Fibroblast of pulmonary artery (primary cell): ENCODE measurements around the gene VIL1.

Source experiments
- DNase-seq: peaks from one replicate; pipeline ENCODE4 v3.0.0-alpha.2; 2010; ENCODE audit warnings: low read depth
- H3K4me3 ChIP-seq: replicated peaks from 2 replicates; pipeline ENCODE4 v1.5.1; 2011; ENCODE audit warnings: low read depth, mild to moderate bottlenecking, control low read depth, low read length, moderate library complexity
- TF ChIP-seq, protein P1 (sequence below): IDR thresholded peaks from 2 replicates; pipeline ENCODE4 v1.5.1; 2011; ENCODE audit warnings: mild to moderate bottlenecking, control low read depth, low read length, inconsistent platforms; ENCODE audit errors: missing control alignments

The VIL1 gene

DNA sequence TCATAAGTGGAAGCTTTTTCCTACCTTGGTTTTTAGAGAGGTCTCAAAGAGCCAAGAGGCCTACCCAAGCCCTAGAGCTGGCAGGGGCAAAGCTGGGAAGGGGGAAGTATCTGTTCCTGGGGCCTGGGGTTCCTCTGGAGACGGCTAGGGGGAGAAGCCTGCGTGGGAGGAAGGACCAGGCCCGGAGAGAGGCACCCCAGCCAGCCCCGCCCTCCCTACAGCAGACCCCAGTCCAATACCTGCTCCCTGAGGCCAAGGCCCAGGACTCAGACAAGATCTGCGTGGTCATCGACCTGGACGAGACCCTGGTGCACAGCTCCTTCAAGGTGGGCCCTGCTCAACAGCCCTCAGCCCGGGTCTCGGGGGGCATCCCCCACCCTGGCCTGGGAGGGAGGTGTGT lies 17.0 kb upstream of the VIL1 start:
- TF ChIP-seq, protein P1, sequence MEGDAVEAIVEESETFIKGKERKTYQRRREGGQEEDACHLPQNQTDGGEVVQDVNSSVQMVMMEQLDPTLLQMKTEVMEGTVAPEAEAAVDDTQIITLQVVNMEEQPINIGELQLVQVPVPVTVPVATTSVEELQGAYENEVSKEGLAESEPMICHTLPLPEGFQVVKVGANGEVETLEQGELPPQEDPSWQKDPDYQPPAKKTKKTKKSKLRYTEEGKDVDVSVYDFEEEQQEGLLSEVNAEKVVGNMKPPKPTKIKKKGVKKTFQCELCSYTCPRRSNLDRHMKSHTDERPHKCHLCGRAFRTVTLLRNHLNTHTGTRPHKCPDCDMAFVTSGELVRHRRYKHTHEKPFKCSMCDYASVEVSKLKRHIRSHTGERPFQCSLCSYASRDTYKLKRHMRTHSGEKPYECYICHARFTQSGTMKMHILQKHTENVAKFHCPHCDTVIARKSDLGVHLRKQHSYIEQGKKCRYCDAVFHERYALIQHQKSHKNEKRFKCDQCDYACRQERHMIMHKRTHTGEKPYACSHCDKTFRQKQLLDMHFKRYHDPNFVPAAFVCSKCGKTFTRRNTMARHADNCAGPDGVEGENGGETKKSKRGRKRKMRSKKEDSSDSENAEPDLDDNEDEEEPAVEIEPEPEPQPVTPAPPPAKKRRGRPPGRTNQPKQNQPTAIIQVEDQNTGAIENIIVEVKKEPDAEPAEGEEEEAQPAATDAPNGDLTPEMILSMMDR, result no peak
- no peak for DNase-seq
- peak overlapping the region; percentile 77 for H3K4me3 ChIP-seq

DNA sequence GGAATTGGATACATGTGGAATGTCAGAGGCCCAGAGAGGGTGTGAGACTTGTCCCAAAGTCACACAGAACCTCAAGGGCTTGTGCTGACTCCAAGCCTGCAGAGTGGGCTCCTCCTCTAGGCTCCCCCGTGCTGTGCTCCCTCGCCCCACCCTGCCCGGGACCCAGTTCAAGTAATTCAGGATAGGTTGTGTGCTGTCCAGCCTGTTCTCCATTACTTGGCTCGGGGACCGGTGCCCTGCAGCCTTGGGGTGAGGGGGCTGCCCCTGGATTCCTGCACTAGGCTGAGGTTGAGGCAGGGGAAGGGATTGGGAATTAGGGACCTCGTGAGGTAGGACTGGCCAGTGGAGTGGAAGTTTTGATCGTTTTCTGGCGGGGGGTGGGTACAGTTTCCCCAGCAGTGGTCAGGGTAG lies 16.4 kb upstream of the VIL1 start:
- DNase-seq, result no peak
- no peak overlapping the region for H3K4me3 ChIP-seq
- TF ChIP-seq, protein P1, result no peak

DNA sequence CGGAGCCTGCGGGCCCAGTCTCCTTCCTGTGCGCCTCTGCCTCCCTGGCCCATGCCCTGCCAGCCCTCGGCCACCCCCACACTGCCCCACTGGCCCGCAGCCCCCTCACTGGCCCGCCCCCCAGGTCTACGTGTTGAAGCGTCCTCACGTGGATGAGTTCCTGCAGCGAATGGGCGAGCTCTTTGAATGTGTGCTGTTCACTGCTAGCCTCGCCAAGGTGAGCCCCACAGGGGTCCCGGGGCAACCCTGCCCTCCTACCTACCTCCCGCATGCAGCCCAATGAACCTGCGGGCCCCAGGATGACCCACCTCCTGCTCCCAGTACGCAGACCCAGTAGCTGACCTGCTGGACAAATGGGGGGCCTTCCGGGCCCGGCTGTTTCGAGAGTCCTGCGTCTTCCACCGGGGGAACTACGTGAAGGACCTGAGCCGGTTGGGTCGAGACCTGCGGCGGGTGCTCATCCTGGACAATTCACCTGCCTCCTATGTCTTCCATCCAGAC lies 16.0 kb upstream of the VIL1 start:
- TF ChIP-seq, protein P1, result no peak
- H3K4me3 ChIP-seq, result no peak overlapping the region
- no peak for DNase-seq

DNA sequence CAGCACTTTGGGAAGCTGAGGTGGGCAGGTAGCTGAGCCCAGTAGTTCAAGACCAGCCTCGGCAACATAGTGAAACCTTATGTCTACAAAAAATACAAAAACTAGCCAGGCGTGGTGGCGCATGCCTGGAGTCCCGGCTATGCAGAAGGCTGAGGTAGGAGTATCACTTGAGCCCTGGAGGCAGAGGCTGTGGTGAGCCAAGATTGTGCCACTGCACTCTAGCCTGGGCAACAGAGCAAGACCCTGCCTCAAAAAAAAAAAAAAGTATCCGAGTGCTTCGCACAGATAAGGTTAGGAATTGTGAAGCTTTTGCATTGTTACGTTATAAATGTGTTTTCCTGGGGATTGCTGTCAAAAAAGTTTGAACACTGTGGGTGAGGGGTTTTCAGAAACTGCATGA lies 15.1 kb upstream of the VIL1 start:
- no peak overlapping the region for H3K4me3 ChIP-seq
- TF ChIP-seq, protein P1, result no peak
- no peak for DNase-seq

DNA sequence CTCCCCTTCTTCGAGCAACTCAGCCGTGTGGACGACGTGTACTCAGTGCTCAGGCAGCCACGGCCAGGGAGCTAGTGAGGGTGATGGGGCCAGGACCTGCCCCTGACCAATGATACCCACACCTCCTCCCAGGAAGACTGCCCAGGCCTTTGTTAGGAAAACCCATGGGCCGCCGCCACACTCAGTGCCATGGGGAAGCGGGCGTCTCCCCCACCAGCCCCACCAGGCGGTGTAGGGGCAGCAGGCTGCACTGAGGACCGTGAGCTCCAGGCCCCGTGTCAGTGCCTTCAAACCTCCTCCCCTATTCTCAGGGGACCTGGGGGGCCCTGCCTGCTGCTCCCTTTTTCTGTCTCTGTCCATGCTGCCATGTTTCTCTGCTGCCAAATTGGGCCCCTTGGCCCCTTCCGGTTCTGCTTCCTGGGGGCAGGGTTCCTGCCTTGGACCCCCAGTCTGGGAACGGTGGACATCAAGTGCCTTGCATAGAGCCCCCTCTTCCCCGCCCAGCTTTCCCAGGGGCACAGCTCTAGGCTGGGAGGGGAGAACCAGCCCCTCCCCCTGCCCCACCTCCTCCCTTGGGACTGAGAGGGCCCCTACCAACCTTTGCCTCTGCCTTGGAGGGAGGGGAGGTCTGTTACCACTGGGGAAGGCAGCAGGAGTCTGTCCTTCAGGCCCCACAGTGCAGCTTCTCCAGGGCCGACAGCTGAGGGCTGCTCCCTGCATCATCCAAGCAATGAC lies 14.4 kb upstream of the VIL1 start:
- no peak for DNase-seq
- TF ChIP-seq, protein P1, result no peak
- H3K4me3 ChIP-seq, result no peak overlapping the region

DNA sequence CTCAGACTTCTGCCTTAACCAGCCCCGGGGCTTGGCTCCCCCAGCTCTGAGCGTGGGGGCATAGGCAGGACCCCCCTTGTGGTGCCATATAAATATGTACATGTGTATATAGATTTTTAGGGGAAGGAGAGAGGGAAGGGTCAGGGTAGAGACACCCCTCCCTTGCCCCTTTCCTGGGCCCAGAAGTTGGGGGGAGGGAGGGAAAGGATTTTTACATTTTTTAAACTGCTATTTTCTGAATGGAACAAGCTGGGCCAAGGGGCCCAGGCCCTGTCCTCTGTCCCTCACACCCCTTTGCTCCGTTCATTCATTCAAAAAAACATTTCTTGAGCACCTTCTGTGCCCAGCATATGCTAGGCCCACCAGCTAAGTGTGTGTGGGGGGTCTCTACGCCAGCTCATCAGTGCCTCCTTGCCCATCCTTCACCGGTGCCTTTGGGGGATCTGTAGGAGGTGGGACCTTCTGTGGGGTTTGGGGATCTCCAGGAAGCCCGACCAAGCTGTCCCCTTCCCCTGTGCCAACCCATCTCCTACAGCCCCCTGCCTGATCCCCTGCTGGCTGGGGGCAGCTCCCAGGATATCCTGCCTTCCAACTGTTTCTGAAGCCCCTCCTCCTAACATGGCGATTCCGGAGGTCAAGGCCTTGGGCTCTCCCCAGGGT lies 13.7 kb upstream of the VIL1 start:
- TF ChIP-seq, protein P1, result no peak
- no peak for DNase-seq
- no peak overlapping the region for H3K4me3 ChIP-seq

DNA sequence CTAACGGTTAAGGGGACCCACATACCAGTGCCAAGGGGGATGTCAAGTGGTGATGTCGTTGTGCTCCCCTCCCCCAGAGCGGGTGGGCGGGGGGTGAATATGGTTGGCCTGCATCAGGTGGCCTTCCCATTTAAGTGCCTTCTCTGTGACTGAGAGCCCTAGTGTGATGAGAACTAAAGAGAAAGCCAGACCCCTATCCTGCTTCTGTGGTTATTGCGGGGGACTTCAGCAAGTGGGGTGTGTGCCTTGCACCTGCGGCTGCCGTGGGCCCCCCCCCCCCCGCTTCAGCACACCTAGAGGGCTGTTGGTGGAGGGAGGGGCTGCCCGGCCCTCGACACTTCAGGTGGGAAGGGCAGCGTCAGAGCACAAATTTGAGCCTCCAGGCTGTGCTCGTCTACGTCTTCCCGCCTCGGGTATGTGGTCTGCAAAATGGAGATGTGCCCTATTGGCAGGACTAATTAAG lies 13.1 kb upstream of the VIL1 start:
- H3K4me3 ChIP-seq, result peak overlapping the region; percentile 30
- TF ChIP-seq, protein P1, result no peak
- DNase-seq, result no peak
